HEK293 (cell line): ENCODE data around the gene USF3.

Experiments used
- CTCF ChIA-PET: fragments of 350-600 bp; formaldehyde crosslinking; extraction: SDS; loops from one replicate; lab custom pipeline; 2021; ENCODE audit warnings: antibody characterized with exemption; lab: Yijun Ruan, JAX
- POLR2A ChIA-PET: fragments of 300-600 bp; formaldehyde crosslinking; extraction: SDS; loops from one replicate; lab custom pipeline; 2020; ENCODE audit warnings: antibody characterized with exemption, inconsistent platforms; lab: Yijun Ruan, JAX
- H3K27ac ChIP-seq: fragments of 200-500 bp; sonication (Bioruptor generic); 2 replicates; pipeline ENCODE4 v1.5.1; 2014; ENCODE audit warnings: low read depth, low read length, control low read depth, inconsistent platforms; ENCODE audit errors: extremely low read depth
- H3K36me3 ChIP-seq, 2 experiments: fragments of 200-500 bp in 1 of 2; sonication (Bioruptor generic) in 1 of 2; 1 replicate in 1 of 2; 2 replicates in 1 of 2; pipeline ENCODE4 v1.5.1; 2014 to 2017; ENCODE audit warnings: inconsistent platforms in 2 of 2, low read length in 2 of 2; ENCODE audit not compliant: control insufficient read depth in 2 of 2, insufficient read depth in 1 of 2
- H3K4me1 ChIP-seq: fragments of 200-500 bp; sonication (Bioruptor generic); 2 replicates; pipeline ENCODE4 v1.5.1; 2014; ENCODE audit warnings: mild to moderate bottlenecking, low read length, inconsistent platforms; ENCODE audit not compliant: control insufficient read depth, insufficient read depth
- H3K4me3 ChIP-seq: 2 replicates; pipeline ENCODE4 v1.5.1; 2011; ENCODE audit warnings: low read depth, mild to moderate bottlenecking, control low read depth, low read length, moderate library complexity
- H3K9me3 ChIP-seq: fragments of 200-500 bp; sonication (Bioruptor generic); 2 replicates; pipeline ENCODE4 v1.5.1; 2014; ENCODE audit warnings: low read depth, low read length, inconsistent platforms; ENCODE audit not compliant: control insufficient read depth, insufficient read depth
- MYNN ChIP-seq: fragments of 450-650 bp; formaldehyde crosslinking; IDR thresholded peaks from 2 replicates; pipeline ENCODE4 v1.5.1; 2016; ENCODE audit warnings: missing biosample characterization, missing genetic modification characterization, borderline replicate concordance
- ZBTB11 ChIP-seq: fragments of 450-650 bp; formaldehyde crosslinking; conservative IDR thresholded peaks from 2 replicates; pipeline ENCODE4 v1.5.1; 2016; ENCODE audit warnings: low read depth, missing biosample characterization, missing genetic modification characterization
- ZBTB17 ChIP-seq: fragments of 450-650 bp; formaldehyde crosslinking; IDR thresholded peaks from 2 replicates; pipeline ENCODE4 v1.5.1; 2016; ENCODE audit warnings: missing biosample characterization, missing genetic modification characterization
- ZBTB20 ChIP-seq: fragments of 450-650 bp; formaldehyde crosslinking; IDR thresholded peaks from 2 replicates; pipeline ENCODE4 v1.5.1; 2016; ENCODE audit warnings: missing biosample characterization, missing genetic modification characterization
- ZBTB21 ChIP-seq: fragments of 450-650 bp; formaldehyde crosslinking; IDR thresholded peaks from 2 replicates; pipeline ENCODE4 v1.5.1; 2017; ENCODE audit warnings: missing biosample characterization, missing genetic modification characterization
- ZBTB49 ChIP-seq: fragments of 450-650 bp; formaldehyde crosslinking; IDR thresholded peaks from 2 replicates; pipeline ENCODE4 v1.5.1; 2016; ENCODE audit warnings: missing biosample characterization, missing genetic modification characterization, low read depth
- ZBTB7A ChIP-seq: fragments of 450-650 bp; formaldehyde crosslinking; IDR thresholded peaks from 2 replicates; pipeline ENCODE4 v1.5.1; 2016; ENCODE audit warnings: low read depth, missing biosample characterization, missing genetic modification characterization
- ZNF10 ChIP-seq: fragments of 450-650 bp; formaldehyde crosslinking; IDR thresholded peaks from 2 replicates; pipeline ENCODE4 v1.5.1; 2017; ENCODE audit warnings: missing biosample characterization, missing genetic modification characterization
- ZNF175 ChIP-seq: fragments of 450-650 bp; formaldehyde crosslinking; IDR thresholded peaks from 2 replicates; pipeline ENCODE4 v1.5.1; 2016; ENCODE audit warnings: missing biosample characterization, missing genetic modification characterization
- ZNF19 ChIP-seq: fragments of 450-650 bp; formaldehyde crosslinking; IDR thresholded peaks from 2 replicates; pipeline ENCODE4; 2016; ENCODE audit warnings: missing biosample characterization, missing genetic modification characterization, low read depth
- ZNF214 ChIP-seq: fragments of 450-650 bp; formaldehyde crosslinking; IDR thresholded peaks from 2 replicates; pipeline ENCODE4 v1.5.1; 2017; ENCODE audit warnings: missing biosample characterization, mild to moderate bottlenecking, missing genetic modification characterization, borderline replicate concordance
- ZNF280C ChIP-seq: fragments of 450-650 bp; formaldehyde crosslinking; IDR thresholded peaks from 2 replicates; pipeline ENCODE4 v1.5.1; 2016; ENCODE audit warnings: missing biosample characterization, missing genetic modification characterization
- ZNF302 ChIP-seq: fragments of 450-650 bp; formaldehyde crosslinking; IDR thresholded peaks from 2 replicates; pipeline ENCODE4 v1.5.1; 2016; ENCODE audit warnings: missing biosample characterization, missing genetic modification characterization, low read depth
- ZNF335 ChIP-seq: fragments of 450-650 bp; formaldehyde crosslinking; conservative IDR thresholded peaks from 2 replicates; pipeline ENCODE4 v1.5.1; 2016; ENCODE audit warnings: missing biosample characterization, missing genetic modification characterization
- ZNF510 ChIP-seq: fragments of 450-650 bp; formaldehyde crosslinking; IDR thresholded peaks from 2 replicates; pipeline ENCODE4 v1.5.1; 2018; ENCODE audit warnings: mild to moderate bottlenecking, missing genetic modification characterization, missing biosample characterization; ENCODE audit not compliant: insufficient replicate concordance
- ZNF701 ChIP-seq: fragments of 450-650 bp; formaldehyde crosslinking; IDR thresholded peaks from 2 replicates; pipeline ENCODE4 v1.5.1; 2016; ENCODE audit warnings: missing biosample characterization, missing genetic modification characterization
- ZNF785 ChIP-seq: fragments of 450-650 bp; formaldehyde crosslinking; IDR thresholded peaks from 2 replicates; pipeline ENCODE4 v1.5.1; 2016; ENCODE audit warnings: missing biosample characterization, missing genetic modification characterization
- ZSCAN16 ChIP-seq: fragments of 450-650 bp; formaldehyde crosslinking; IDR thresholded peaks from 2 replicates; pipeline ENCODE4 v1.5.1; 2016; ENCODE audit warnings: missing biosample characterization, missing genetic modification characterization

Gene USF3

DNA sequence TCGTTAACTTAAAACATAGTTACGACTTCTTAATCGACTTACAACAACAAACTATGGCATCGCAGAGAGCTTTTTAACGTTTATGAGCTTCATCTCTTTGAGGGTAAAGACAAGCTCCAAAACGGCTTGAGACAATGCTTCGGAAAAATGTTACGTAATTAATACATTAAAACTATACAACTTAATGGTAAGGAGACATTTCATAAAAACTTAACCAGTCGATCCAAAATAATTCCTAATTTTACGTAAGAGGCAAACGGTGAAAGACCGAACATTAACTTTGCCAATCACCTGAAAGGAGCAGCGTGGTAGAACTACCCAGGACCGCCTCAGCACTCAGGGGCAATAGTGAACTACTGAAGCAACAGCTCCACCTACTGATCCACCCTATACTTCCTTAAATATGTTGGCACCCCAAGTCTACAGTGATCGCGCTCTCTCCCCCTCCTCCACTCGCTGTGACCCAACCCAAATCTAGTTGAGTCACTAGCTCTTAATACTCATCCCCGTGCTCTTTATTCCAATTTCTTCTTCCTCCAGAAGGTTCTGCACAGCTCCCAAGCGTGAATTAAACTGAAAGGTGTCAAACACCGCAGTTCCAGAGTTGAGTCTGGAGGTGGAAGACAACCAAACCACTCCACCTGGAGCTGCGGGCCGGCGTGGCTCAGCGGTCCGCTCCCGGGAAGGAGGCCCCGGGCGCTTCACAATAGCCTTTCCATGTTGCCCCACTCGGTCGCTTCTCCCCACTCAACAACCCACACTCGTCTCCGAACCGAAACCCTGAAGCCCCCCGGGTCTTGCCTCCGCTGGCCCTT, 48.7 kb upstream of the USF3 start (continued):
- no peak for TF ChIP-seq ZNF280C (tag by site-specific recombination)
- TF ChIP-seq ZBTB11, result 0 out of 2 replicates have a peak, but pooled peaks have one; percentile 9
- 0 out of 2 replicates have a peak, but pooled peaks have one; percentile 2 for TF ChIP-seq ZBTB20 (tag by site-specific recombination)
- no peak for TF ChIP-seq ZNF785
- peak; percentile 50 for TF ChIP-seq ZNF335 (tag by site-specific recombination)
- no peak for TF ChIP-seq ZNF302
- no peak for TF ChIP-seq ZNF10 (tag by site-specific recombination)
- no peak for TF ChIP-seq ZBTB17 (tag by site-specific recombination)
- no peak for TF ChIP-seq ZNF19 (tag by site-specific recombination)
- TF ChIP-seq ZNF701, result no peak
- no peak for TF ChIP-seq ZNF175

- Histone ChIP-seq H3K4me3 (no peak overlapping the region), H3K9me3 (no peaks in the 10 kb centered on the region)
Observed at GRCh38 chr3:113743006-113743630, 46.7 kb upstream of the USF3 start.

More at GRCh38 chr3:113743006-113743630, 46.7 kb upstream of the USF3 start:
- CTCF ChIA-PET, result no interaction called here
- POLR2A ChIA-PET, result no interaction called here
- H3K4me1 ChIP-seq, result no peaks in the 10 kb centered on the region
- TF ChIP-seq ZBTB7A (tag by site-specific recombination) (no peak), ZNF214 (tag by site-specific recombination) (no peak), MYNN (tag by site-specific recombination) (peak; percentile 86), ZNF510 (no peak), ZBTB21 (tag by site-specific recombination) (no peak), ZBTB49 (tag by site-specific recombination) (no peak), ZSCAN16 (tag by site-specific recombination) (no peak)
- H3K36me3 ChIP-seq, result peaks cover 0 to 3% of the 10 kb centered on the region in 2 experiments; a peak in 1 of 3 replicates
- H3K27ac ChIP-seq, result no peak overlapping the region
